HL-60/S4 treated with retinoic acid at 250 ng/mL for 4 days and 3 days (cell line): ENCODE data around the gene KBTBD6.
"Not testable (repeated sequence)": the region's sequence is repeated elsewhere in the genome, so short reads cannot be mapped to it uniquely, and the experiment has no call there.

ENCODE experiments used
- in situ Hi-C: fragments of 300-500 bp; cut with MboI; formaldehyde crosslinking; loops from 2 replicates; pipeline ENCODE4 v1.7.0; 2022; ENCODE audit warnings: low sequenced_read_pairs

The KBTBD6 gene

DNA sequence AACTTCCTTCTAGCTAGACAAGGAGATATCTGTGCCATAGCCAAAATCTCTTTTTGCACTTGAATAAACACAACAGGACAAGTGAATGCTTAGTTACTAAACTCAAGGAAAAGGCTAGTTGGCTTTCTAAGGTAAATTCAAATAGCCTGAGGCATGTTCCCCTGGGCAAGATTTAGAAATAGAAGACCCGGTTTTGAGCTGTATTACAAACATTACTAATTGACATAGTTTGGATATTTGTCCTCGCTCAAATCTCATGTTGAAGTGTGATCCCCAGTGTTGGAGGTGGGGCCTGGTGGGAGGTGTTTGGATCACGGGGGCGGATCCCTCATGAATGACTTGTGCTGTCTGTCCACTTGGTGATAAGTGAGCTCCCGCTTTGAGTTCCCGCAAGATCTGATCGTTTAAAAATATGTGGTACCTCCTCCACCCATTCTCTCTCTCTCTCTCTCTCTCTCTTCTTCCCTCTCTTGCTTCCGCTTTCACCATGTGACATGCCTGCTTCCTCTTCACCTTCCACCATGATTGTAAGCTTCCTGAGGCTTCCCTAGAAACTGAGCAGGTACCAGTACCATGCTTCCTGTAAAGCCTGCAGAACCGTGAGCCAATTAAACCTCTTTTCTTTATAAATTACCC is 3.9 kb upstream of the KBTBD6 start:
- in situ Hi-C loops = no loop called here

DNA sequence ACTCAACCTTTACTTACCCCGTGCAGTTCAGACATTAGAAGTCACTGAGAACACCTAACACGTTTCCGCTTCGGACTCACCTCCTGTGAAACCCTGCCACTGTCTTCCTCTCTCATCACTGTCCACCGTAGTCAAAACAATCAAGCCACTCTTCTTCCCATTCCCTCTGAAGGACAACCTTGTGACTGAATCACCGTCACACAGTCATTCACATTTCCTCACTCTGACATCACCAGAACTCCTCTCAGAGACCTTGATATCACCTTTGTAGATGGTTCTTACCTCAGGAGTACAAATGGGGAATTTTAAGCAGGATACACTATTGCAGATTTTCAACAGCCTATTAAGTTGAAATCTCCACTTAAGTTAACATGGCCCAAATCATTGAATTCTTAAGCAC is 1.3 kb upstream of the KBTBD6 start:
- in situ Hi-C loops = no loop called here

DNA sequence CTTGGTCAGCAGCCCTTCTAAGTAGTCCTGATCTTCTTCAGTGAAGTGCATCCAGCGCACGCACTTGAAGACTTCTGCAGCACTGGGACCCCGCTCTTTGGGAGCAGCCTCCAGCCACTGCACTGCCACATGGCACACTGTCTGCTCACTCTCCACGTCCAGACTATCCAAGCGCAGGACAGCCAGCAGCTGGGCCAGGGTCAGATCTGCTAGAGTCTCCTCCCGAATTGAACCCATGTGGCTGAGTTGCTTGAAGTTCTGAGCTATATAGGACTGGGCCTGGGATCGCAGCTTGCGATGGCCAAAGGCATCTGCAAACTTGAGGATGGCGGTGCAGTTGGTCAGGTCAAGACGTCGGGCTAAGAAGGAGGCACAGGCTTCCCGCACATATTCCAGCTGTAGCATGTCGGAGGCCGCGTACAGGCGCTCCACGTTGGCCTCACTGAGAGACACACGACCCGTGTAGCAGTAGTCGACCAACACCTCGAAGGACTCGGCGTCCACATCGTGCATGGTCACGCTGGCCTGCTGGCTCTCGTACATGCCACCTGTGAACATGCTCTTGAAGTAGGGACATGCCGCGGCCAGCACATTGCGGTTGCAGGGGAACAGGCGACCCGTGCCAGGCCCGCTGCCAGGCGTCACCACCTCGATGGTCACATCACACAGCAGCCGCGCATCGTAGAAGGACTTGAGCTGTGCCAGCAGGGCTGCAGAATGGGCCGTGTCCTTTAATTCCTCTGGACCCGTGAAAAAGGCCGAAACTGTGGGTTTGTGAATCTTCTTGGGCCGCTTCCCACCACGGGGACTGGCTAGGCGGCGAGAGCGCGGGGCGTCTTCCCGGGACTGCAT is 716 bp downstream of the KBTBD6 start:
- in situ Hi-C loops = not testable (repeated sequence)

DNA sequence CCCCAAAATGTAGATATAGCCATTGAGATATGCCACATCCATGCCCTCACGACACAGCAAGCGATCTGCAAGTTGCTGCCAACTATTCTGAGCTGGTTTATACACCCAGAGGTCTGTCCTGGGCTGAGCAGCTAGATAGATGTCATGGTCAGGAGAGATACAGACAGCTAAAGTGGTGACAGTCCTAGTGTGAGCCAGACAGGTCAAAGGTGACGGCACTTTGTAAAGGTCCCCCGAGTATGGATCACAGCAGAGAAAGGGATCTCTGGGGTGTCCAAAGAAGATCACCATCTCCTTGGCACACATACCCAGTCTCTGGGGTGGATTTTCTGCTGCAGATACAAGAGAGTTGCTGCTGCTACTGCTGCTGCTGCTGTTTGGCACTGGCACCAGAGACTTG is 1.4 kb downstream of the KBTBD6 start:
- in situ Hi-C loops = not testable (repeated sequence)

DNA sequence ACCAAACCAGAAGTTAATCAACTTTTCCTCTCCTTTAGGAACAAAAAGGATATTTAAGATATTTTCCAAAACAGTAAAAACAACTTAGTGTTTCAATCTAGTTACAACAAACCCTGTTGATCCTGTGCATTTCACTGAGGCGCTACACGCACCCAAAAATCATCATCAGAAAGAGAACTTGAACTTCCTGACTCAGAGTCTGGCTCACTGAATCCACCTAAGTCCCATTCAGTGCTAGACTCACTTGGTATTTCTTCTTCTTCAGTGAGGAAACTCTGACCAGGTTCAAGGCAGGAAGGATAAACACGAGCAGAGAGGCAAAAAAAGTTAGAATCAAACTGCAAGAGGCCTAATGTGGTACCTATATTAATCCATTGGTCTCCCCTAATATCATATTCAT is 2.2 kb downstream of the KBTBD6 start:
- in situ Hi-C loops = no loop called here

DNA sequence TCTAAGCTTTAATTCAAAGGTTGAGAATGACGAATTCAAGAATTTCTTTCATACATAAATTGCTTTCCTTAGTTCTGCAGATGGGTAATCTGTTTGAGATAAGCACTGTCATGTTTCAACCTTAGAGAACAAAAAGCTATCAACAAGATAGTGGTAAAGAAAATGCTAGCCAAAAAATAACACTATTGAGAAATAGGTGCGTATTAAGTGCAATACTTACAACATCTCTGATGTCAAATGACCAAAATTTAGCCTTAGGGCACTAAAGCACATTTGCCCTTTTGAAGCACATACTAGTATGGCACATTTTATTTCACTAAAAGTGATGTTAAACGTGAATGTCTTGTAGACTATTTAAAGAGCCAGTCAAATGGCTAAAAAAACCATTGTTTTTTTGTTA is 4.9 kb downstream of the KBTBD6 start:
- in situ Hi-C loops = no loop called here

DNA sequence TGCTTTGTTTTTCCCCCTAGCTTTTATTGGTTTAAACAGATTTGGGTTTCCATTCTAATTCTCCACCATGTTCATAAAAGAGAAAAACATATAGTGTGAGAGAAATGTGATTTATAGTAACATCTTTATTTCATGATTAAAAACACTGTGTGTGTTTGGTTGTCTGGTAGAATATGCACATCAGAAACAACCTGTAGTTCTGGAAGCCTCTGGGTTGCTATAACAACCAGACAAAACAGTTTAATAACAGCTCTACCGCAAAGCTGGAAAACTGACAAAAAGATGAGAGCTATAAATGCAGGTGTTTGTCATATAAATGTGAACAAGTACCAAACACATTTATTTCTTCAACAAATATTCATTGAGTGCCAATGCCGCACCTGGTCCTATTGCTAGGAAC is 9.8 kb downstream of the KBTBD6 start:
- in situ Hi-C loops = no loop called here

DNA sequence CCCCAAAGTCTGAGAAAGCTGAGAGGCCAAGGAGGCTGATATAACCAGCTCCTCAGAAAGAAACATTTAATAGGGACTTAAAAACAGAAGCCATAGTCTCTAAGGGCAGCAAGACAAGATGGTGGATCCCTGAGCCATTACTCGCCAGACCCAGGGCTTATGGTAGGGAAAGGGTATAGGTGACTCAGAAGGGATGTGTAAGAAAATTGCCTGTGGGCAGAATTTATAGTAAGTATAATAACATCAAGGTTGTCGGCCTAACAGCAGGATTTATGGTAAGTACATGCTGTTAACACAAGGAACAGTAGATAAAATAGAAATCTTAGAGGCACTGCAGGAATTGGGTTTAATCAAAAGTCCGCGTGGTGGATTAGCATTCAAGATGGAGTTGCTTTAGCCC is 14.7 kb downstream of the KBTBD6 start:
- in situ Hi-C loops = no loop called here

DNA sequence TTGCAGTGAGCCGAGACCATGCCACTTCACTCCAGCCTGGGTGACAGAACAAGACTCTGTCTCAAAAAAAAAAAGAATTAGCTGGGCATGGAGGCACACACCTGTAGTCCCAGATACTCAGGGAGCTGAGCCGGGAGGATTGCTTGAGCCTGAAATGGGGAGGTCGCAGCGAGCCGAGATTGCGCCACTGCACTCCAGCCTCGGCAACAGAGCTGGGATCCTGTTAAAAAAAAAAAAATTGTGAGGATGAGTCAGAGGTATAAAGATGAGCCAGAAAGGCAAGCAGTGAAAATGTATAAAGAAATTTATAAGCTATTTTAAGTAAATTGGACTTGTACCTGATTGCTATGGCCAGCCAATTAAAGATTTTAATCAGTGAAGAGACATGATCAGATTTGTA is 21.1 kb downstream of the KBTBD6 start:
- in situ Hi-C loops = no loop called here

DNA sequence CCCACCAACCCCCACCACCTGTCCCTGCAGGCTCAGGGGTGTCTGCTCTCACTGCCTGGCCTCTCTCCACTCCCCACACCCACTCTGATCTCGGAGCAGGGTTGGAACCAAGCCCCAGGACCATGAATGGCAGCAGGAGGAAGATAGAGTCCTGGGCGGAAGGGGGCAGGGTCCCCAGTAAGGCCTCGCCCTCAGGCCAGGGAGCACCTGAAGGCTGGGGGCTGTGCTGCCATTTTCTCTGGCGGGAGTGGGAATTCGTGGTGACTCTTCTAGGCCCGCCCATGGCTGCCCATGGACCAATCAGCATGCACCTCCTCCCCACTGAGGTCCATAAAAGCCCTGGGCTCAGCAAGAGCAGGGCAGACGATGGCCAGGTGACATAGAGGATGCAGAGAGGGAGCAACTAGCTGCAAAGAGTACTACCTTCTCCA is 25.0 kb downstream of the KBTBD6 start:
- in situ Hi-C loops = no loop called here

DNA sequence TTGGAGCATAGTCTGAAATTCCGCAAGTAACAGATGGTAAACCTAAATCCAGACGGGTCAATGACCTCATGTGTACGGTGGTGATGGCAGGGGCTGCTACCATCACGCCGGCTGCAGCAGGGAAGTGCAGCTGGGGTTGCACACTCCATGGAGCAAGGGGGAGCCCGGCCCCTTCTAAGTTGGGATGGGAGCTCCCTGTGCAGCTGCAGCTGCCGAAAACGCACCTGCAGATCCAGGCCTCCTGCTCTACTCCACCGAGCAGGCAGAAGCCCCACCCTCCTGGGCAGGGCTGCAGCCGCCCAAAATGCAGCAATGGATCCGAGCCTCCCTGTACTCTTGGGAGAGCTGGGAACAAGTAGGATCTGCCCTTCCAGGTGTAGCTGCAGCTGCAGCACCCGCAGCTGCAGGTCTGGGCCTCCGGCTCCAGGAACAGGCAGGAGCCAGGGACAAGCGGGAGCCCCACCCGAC is 25.5 kb downstream of the KBTBD6 start:
- in situ Hi-C loops = no loop called here

DNA sequence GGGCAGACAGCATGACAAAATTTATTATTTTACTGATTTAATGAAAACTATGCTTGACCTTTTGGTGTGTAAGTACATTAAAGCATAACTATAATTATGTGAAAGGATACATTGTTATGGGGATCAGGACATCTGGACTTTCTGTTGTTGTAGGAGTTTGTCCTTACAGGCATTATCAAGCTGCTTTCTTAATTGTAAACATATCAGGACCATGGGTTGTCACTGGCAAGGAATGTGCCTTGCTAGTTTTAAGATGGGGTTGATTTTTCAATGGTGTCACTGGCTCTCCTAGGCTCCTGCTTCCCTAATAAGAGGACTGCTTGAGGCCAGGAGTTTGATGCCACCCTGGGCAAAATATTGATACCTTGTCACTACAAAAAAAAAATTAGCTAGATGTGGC is 32.6 kb downstream of the KBTBD6 start:
- in situ Hi-C loops = loop anchor here (25.0 kb wide), 1 partner anchor 537 kb away; no protein-coding TSS in a partner anchor

DNA sequence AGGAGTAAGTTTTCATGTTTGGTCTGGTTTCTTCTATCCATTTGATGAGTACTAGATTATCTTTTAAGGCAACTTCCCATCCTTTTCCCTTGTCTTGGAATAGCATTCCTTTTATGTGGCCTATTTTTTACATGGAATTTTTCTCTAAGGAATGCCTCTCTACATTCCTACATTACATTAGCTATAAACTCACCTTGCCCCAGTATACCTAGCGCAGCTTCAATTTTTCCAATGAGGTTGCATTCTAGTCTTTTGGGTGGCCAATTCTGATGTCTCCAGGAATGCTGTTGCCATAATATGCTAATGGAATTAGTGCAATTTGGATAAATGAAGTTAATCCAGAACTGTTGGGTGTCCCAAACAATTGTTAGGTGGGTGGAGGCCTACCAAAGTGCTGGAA is 33.8 kb downstream of the KBTBD6 start:
- in situ Hi-C loops = loop anchor here (25.0 kb wide), 1 partner anchor 539 kb away; no protein-coding TSS in a partner anchor

DNA sequence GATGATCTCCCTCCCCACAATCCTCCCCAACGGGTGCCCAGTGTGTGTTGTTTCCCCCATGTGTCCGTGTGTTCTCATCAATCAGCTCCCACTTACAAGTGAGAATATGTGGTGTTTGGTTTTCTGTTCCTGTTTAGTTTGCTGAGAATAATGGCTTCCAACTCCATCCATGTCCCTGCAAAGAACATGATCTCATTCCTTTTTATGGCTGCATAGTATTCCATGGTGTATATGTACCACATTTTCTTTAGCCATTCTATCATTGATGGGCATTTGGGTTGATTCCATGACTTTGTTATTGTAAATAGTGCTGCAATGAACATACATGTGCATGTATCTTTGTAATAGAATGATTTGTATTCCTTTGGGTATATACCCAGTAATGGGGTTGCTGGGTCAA is 36.9 kb downstream of the KBTBD6 start:
- in situ Hi-C loops = loop anchor here (25.0 kb wide), 1 partner anchor 542 kb away; no protein-coding TSS in a partner anchor

DNA sequence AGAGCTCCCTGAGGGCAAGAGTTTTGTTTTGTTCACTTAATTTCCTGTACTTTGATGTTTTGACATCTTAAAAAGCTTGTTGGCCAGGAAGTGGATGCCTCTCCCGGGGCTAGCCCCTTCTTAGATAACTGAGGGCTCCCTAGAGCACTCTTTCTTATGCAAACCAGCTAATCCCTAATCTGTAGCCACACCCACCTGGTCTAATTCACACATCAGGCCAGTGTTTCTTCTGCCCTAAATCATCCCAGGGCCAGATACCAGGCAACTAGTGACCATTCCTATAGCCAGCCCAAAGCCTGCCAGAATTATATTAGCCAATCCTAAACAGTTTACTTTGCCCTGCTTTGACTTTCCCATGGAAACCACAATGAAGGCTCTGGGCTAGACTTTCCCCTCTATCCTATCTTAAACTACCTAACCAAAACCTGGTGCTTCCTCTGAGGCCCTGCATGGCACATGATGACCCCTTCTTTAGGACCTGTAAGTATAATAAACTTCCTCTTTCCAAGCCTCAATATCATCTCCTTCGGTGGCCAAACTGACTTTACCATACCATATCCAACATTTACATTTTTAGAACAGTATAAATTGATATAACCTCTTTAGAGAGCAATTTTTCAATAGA is 46.5 kb downstream of the KBTBD6 start:
- in situ Hi-C loops = loop anchor here (25.0 kb wide), 1 partner anchor 551 kb away; no protein-coding TSS in a partner anchor

DNA sequence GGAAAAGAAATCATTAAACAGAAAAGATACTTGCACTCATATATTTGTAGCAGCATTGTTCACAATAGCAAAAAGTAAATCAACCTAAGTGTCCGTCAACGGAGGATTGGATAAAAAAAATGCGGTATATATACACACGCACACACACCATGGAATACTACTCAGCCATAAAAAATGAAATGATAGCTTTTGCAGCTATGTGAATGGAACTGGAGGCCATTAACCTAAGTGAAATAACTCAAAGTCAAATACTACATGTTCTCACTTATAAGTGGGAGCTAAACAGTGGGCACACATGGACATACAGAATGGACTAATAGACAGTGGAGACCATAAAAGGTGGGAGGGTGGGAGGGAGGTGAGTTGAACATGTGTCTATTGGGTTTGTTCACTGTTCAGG is 52.9 kb downstream of the KBTBD6 start:
- in situ Hi-C loops = loop anchor here (25.0 kb wide), 1 partner anchor 558 kb away; no protein-coding TSS in a partner anchor
